T-cell (primary cell): Measurements from ENCODE around the gene SMCHD1. TPM values are rescaled to one million over a fixed set of nuclear protein-coding genes. Genes with fewer than 3 reads are reported as not detected.

ENCODE experiments used
- ATAC-seq, 4 experiments: fragments of 200-7000 bp in 3 of 4; fragments of 150-1000 bp in 1 of 4; cut with Tn5 transposase; replicated peaks in 1 of 4; 1 replicate in 3 of 4; 2 replicates in 1 of 4; pipeline ENCODE4 v1.10.0; 2021; ENCODE audit warnings: moderate library complexity in 3 of 4, mild to moderate bottlenecking in 2 of 4, moderate number of reproducible peaks in 1 of 4
- CTCF ChIA-PET, 2 donors: fragments of 300-600 bp; sonication (Branson Sonifier 250); formaldehyde crosslinking; loops; one replicate each; lab custom pipeline; 2022; ENCODE audit warnings: antibody characterized with exemption in 2 of 2; lab: Charles Lee
- POLR2A ChIA-PET, 2 donors: fragments of 300-600 bp; sonication (Branson Sonifier 250); formaldehyde crosslinking; loops; one replicate each; lab custom pipeline; 2022; ENCODE audit warnings: antibody characterized with exemption in 2 of 2; lab: Charles Lee
- DNase-seq, 35 experiments: peaks; one replicate each; pipeline versions ENCODE4 v3.0.0 to v3.0.0-alpha.2; 2013 to 2023
- H3K27ac ChIP-seq: one replicate; pipeline ENCODE4 v1.5.1; 2013; ENCODE audit warnings: low read length
- H3K27me3 ChIP-seq, 2 experiments: replicated peaks in 1 of 2; 1 replicate in 1 of 2; 2 replicates in 1 of 2; pipeline versions ENCODE4 v1.6.1 to v1.7.0; 2013; ENCODE audit warnings: low read length in 1 of 2, mixed read lengths in 1 of 2; ENCODE audit not compliant: control insufficient read depth in 2 of 2, insufficient read depth in 2 of 2; ENCODE audit errors: extremely low read depth in 1 of 2
- H3K36me3 ChIP-seq, 2 donors: 1 replicate in 1 of 2; 2 replicates in 1 of 2; pipeline versions ENCODE4 v1.6.1 to v1.7.0; 2013; ENCODE audit warnings: low read length in 1 of 2; ENCODE audit not compliant: control insufficient read depth in 2 of 2, insufficient read depth in 1 of 2; ENCODE audit errors: extremely low read depth in 1 of 2
- H3K4me1 ChIP-seq, 2 experiments: 1 replicate in 1 of 2; 2 replicates in 1 of 2; pipeline versions ENCODE4 v1.6.1 to v1.7.0; 2013; ENCODE audit warnings: low read length in 2 of 2, mixed read lengths in 1 of 2; ENCODE audit not compliant: insufficient read depth in 2 of 2, control insufficient read depth in 1 of 2; ENCODE audit errors: extremely low read depth in 1 of 2
- H3K4me3 ChIP-seq, 2 donors: 1 replicate in 1 of 2; 2 replicates in 1 of 2; pipeline versions ENCODE4 v1.5.1 to v1.7.0; 2013; ENCODE audit warnings: mild to moderate bottlenecking in 2 of 2, low read length in 1 of 2, moderate library complexity in 1 of 2; ENCODE audit not compliant: control insufficient read depth in 1 of 2; ENCODE audit errors: extremely low read depth in 1 of 2
- H3K9me3 ChIP-seq: 2 replicates; pipeline ENCODE4 v1.7.0; 2013
- H3K27ac Mint-ChIP-seq, 2 donors: one replicate each; pipeline ENCODE4 v1.8.0; 2020 to 2021; ENCODE audit warnings: mild to moderate bottlenecking in 2 of 2, mixed read lengths in 2 of 2
- H3K27me3 Mint-ChIP-seq, 2 donors: one replicate each; pipeline ENCODE4 v1.8.0; 2021 to 2022; ENCODE audit warnings: mixed read lengths in 2 of 2
- H3K36me3 Mint-ChIP-seq: one replicate; pipeline ENCODE4 v1.8.0; 2021; ENCODE audit warnings: mixed read lengths
- H3K4me1 Mint-ChIP-seq, 3 donors: one replicate each; pipeline ENCODE4 v1.8.0; 2020 to 2022; ENCODE audit warnings: mixed read lengths in 3 of 3, mild to moderate bottlenecking in 1 of 3
- H3K4me3 Mint-ChIP-seq, 3 donors: one replicate each; pipeline ENCODE4 v1.8.0; 2020 to 2022; ENCODE audit warnings: mild to moderate bottlenecking in 3 of 3, mixed read lengths in 3 of 3, moderate library complexity in 3 of 3
- H3K9me3 Mint-ChIP-seq, 3 donors: one replicate each; pipeline ENCODE4 v1.8.0; 2020 to 2022; ENCODE audit warnings: mixed read lengths in 3 of 3
- WGBS: methylation state at CpG from one replicate; pipeline ENCODE4 v1.1.5; 2013; ENCODE audit warnings: missing lambda C conversion rate; ENCODE audit not compliant: insufficient coverage; 5-methylcytosine and 5-hydroxymethylcytosine counted together
- total RNA-seq, 35 experiments: library from RNA in 6 of 35; stranded (reverse) in 6 of 35; fragments of 120-200 nt in 1 of 35; gene quantifications; one replicate each; pipeline versions ENCODE4 v1.2.1 to v1.2.4 and lab custom pipeline; 2013 to 2026

SMCHD1 gene
- total RNA-seq, 5 donors from 2014 or later (not counting 1 experiment from before 2014, with no cell fraction given), result 179 to 423 (median 206) TPM

DNA sequence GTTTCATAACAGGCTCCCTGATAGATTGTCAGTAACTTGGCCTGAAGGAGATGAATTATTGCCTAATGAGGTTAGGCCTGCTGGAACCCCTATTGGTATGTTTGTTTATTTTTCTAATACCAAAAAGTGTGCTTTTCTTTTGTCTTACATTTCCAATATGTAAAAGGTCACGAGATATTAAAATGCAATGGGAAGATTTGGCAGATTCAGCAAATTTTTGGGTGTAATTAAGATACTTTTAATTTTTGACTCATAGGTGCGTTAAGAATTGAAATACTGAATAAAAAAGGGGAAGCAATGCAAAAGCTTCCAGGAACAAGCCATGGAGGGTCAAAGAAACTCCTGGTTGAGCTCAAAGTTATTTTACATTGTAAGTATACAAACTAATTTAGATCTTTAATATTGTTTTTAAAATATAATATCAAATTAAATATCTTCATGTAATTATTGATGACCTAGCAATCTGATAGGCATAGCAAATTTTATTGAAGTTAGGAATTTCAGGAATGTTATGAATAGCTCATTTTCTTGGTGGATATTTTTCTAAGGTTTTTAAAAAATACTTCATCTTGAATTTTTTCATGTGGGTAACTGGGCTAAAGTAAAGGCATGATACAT is 52.1 kb downstream of the SMCHD1 start:
- no peak overlapping the region for H3K27ac Mint-ChIP-seq
- ATAC-seq (no peak), DNase-seq (no peak)
- H3K9me3 ChIP-seq, result no peaks in the 10 kb centered on the region
- WGBS, result no CpG with 5 or more reads among the region's 2 CpGs
- H3K4me1 ChIP-seq, result no peaks in the 10 kb centered on the region
- H3K27me3 Mint-ChIP-seq, result no peaks in the 10 kb centered on the region
- H3K4me3 Mint-ChIP-seq, result no peak overlapping the region
- ChIA-PET POLR2A (interaction anchor here (0.6 to 2.2 kb wide), 6 partner anchors 10 to 58 kb away, joined by 3 to 7 read pairs (median 3); no protein-coding TSS in a partner anchor), CTCF (interaction anchor here in 1 of 2 donors (1.0 kb wide), 1 partner anchor 13 kb away, joined by 4 read pairs; no protein-coding TSS in a partner anchor)
- H3K9me3 Mint-ChIP-seq, result no peaks in the 10 kb centered on the region
- no peak overlapping the region for H3K27ac ChIP-seq
- H3K36me3 ChIP-seq, result peaks cover 7 to 81% of the 10 kb centered on the region in 2 donors
- peaks cover 68% of the 10 kb centered on the region for H3K36me3 Mint-ChIP-seq
- H3K4me1 Mint-ChIP-seq, result peaks cover 40 to 45% (median 44%) of the 10 kb centered on the region in 3 donors
- H3K4me3 ChIP-seq, result no peak overlapping the region
- H3K27me3 ChIP-seq, result no peaks in the 10 kb centered on the region

DNA sequence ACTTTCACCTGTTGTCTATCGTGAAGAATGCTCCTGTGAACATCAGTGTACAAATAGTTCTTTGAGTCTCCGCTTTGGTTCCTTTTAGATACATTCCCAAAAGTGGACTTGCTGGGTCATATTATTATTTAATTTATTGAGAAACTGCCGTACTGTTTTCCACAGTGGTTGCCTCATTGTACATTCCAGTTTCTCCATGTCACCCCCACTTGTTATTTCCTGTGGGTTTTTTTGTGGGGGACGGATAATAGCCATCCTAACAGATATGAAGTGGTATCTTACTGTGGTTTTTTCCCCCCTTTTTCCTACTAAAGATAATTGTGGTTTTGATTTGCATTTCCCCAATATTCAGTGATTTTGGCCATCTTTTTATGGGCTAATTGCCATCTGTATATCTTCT is 53.8 kb downstream of the SMCHD1 start:
- peak overlapping the region in 1 of 2 donors; percentile 46 for H3K27ac Mint-ChIP-seq
- no peak overlapping the region for H3K27ac ChIP-seq
- peaks cover 50 to 55% (median 51%) of the 10 kb centered on the region in 3 donors for H3K4me1 Mint-ChIP-seq
- peaks cover 7 to 72% of the 10 kb centered on the region in 2 donors for H3K36me3 ChIP-seq
- no peak overlapping the region for H3K4me3 ChIP-seq
- no peaks in the 10 kb centered on the region for H3K27me3 ChIP-seq
- peaks cover 70% of the 10 kb centered on the region for H3K36me3 Mint-ChIP-seq
- no peaks in the 10 kb centered on the region for H3K27me3 Mint-ChIP-seq
- no peaks in the 10 kb centered on the region for H3K9me3 Mint-ChIP-seq
- no peak for DNase-seq
- no peak for ATAC-seq
- H3K9me3 ChIP-seq, result no peaks in the 10 kb centered on the region
- POLR2A ChIA-PET, result no interaction called here
- no peak overlapping the region for H3K4me3 Mint-ChIP-seq
- WGBS, result no CpG with 5 or more reads among the region's 4 CpGs
- CTCF ChIA-PET, result no interaction called here
- peaks cover 0 to 2% of the 10 kb centered on the region in 2 experiments for H3K4me1 ChIP-seq

DNA sequence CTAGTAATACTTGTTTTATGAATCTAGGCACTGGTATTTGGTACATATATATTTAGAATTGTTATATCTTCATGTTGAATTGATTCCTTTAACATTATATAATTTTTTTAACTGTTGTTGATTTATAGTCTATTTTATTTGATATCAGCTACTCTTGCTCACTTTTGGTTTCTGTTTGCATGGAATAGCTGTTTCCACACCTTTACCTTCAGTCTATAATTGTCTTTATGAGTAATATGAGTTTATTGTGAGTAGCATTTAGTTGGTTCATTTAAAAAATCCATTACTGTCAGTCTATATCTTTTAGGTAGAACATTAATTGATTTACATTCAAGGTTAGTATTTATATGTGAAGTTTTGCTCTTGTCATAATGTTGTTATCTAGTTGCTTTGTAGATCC is 58.6 kb downstream of the SMCHD1 start:
- H3K27me3 Mint-ChIP-seq, result no peaks in the 10 kb centered on the region
- H3K36me3 Mint-ChIP-seq, result peaks cover 72% of the 10 kb centered on the region
- POLR2A ChIA-PET, result interaction anchor here (0.6 to 2.0 kb wide), 3 partner anchors 13 to 38 kb away, joined by 3 to 7 read pairs (median 3); no protein-coding TSS in a partner anchor
- no peaks in the 10 kb centered on the region for H3K9me3 Mint-ChIP-seq
- H3K4me1 Mint-ChIP-seq, result peaks cover 60 to 66% (median 65%) of the 10 kb centered on the region in 3 donors
- Histone ChIP-seq H3K27me3 (no peaks in the 10 kb centered on the region), H3K9me3 (no peaks in the 10 kb centered on the region), H3K27ac (peak overlapping the region; percentile 45), H3K36me3 (peaks cover 17 to 81% of the 10 kb centered on the region in 2 donors), H3K4me1 (peaks cover 2 to 14% of the 10 kb centered on the region in 2 experiments), H3K4me3 (no peak overlapping the region)
- CTCF ChIA-PET, result interaction anchor here in 1 of 2 donors (0.6 kb wide), 1 partner anchor 57 kb away, joined by 3 read pairs; no protein-coding TSS in a partner anchor
- peak overlapping the region; percentile 64 to 80 for H3K27ac Mint-ChIP-seq
- ATAC-seq (no peak), DNase-seq (no peak)
- peak overlapping the region in 2 of 3 donors; percentile 1 to 32 for H3K4me3 Mint-ChIP-seq

DNA sequence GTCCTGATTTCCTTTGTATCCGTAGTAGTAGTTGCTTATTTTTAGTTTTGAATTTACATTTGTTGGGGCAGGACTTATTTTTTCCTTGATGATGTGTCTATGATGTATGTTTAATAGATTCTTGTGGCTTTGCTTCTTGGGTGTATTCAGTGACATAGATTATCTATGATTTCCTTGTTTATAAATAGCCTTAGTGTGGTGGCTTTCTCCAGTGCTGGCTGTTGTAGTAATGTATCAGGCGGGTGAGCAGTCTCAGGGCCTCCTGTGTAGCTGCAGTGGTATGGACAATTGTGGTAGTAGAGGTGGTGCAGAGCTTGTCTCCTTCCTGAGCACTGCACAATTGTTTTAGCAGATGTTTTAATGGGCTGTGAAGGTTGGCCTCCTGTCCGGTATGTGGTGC is 60.5 kb downstream of the SMCHD1 start:
- Histone ChIP-seq H3K27ac (no peak overlapping the region), H3K4me1 (peaks cover 2 to 14% of the 10 kb centered on the region in 2 experiments), H3K9me3 (no peaks in the 10 kb centered on the region), H3K36me3 (peaks cover 17 to 85% of the 10 kb centered on the region in 2 donors), H3K4me3 (no peak overlapping the region), H3K27me3 (no peaks in the 10 kb centered on the region)
- no peak for DNase-seq
- POLR2A ChIA-PET, result interaction anchor here in 1 of 2 donors (0.6 to 2.0 kb wide), 2 partner anchors 15 to 46 kb away, joined by 4 to 7 read pairs; no protein-coding TSS in a partner anchor
- Mint-ChIP-seq H3K9me3 (no peaks in the 10 kb centered on the region), H3K4me1 (peaks cover 55 to 63% (median 59%) of the 10 kb centered on the region in 3 donors), H3K4me3 (no peak overlapping the region), H3K36me3 (peaks cover 67% of the 10 kb centered on the region), H3K27me3 (no peaks in the 10 kb centered on the region), H3K27ac (peak overlapping the region; percentile 41 to 48)
- WGBS, result 95% methylated on average over 2 of the region's 3 CpGs
- CTCF ChIA-PET, result no interaction called here
- no peak for ATAC-seq

DNA sequence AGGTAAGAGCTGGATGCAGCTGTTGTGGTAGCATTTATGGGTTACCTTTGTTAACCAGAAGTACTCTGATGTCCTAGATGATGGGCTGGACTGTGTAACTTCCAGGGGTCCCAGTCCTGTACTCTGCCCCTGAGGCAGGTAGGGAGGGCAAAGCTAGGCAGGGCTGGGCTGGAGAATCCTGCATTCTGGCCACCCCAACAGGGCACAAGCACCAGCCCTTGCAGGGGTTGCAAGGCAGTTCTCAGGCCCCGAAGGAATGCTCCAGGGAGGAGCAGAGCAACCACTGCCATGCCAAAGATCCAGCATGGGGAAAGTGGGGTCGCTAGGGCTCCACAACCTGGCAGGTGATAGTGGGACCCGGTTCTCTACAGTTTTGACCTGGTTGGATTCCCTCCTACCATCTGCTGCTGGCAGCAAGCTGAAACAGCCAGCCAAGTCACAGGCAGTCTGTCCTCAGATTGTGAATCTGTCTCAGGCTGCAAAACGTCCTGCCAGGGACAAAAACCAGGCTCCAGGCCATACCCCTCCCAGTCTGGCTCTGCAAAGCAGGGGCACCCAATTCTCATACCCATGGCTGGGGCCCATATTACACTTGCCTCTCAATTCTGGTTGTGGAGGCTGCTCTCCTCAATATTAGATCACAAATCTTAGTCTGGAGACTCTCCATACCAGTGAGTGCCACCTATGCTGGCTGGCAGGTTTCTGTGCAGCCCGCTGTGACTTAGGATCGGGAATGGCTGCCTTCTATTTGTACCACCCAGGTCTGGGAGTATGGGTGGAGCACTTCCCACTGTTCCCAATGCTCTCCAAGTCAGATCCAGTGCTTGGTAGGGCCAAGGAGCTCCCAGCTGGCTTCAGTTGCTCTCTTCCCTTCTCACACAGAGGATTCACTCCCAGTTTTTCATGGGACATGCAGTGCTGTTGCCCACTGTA is 61.1 kb downstream of the SMCHD1 start:
- Mint-ChIP-seq H3K27ac (peak overlapping the region; percentile 48 to 49), H3K4me3 (no peak overlapping the region), H3K27me3 (no peaks in the 10 kb centered on the region), H3K36me3 (peaks cover 70% of the 10 kb centered on the region), H3K9me3 (no peaks in the 10 kb centered on the region), H3K4me1 (peaks cover 62 to 69% (median 63%) of the 10 kb centered on the region in 3 donors)
- Histone ChIP-seq H3K4me1 (peaks cover 2 to 14% of the 10 kb centered on the region in 2 experiments), H3K36me3 (peaks cover 17 to 89% of the 10 kb centered on the region in 2 donors), H3K4me3 (no peak overlapping the region), H3K9me3 (no peaks in the 10 kb centered on the region), H3K27ac (no peak overlapping the region), H3K27me3 (no peaks in the 10 kb centered on the region)
- ChIA-PET CTCF (no interaction called here), POLR2A (interaction anchor here in 1 of 2 donors (0.6 to 2.0 kb wide), 3 partner anchors 12 to 46 kb away, joined by 4 to 7 read pairs (median 4); no protein-coding TSS in a partner anchor)
- 95% methylated on average over 4 of the region's 6 CpGs for WGBS
- DNase-seq (no peak), ATAC-seq (peak in 2 of 4 experiments; percentile 17 to 23)

DNA sequence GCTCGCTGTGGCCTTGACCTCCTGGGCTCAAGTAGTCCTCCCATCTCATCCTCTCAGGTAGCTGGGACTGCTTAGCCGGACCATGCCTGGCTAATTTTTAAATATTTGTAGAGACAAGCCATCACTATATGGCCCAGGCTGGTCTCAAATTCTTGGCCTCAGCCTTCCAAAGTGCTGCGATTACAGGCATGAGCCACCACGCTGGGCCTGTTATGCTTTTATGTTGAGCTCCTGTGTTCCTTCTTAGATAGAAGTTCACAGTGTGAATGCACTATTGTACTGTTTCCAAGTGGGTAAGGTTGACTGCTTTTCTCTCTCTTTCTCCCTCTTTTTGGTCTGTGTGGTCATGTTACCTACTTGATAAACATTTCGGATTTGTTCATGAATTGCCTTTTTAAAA is 61.9 kb downstream of the SMCHD1 start:
- POLR2A ChIA-PET, result interaction anchor here (0.6 to 1.0 kb wide), 2 partner anchors 10 to 13 kb away, joined by 3 to 4 read pairs; no protein-coding TSS in a partner anchor
- Mint-ChIP-seq H3K36me3 (peaks cover 66% of the 10 kb centered on the region), H3K27ac (peak overlapping the region in 1 of 2 donors; percentile 49), H3K4me1 (peaks cover 55 to 65% (median 61%) of the 10 kb centered on the region in 3 donors), H3K27me3 (no peaks in the 10 kb centered on the region), H3K9me3 (no peaks in the 10 kb centered on the region), H3K4me3 (no peak overlapping the region)
- ATAC-seq, result no peak
- Histone ChIP-seq H3K27ac (no peak overlapping the region), H3K9me3 (no peaks in the 10 kb centered on the region), H3K4me3 (no peak overlapping the region), H3K4me1 (peaks cover 2 to 14% of the 10 kb centered on the region in 2 experiments), H3K27me3 (no peaks in the 10 kb centered on the region), H3K36me3 (peaks cover 17 to 88% of the 10 kb centered on the region in 2 donors)
- CTCF ChIA-PET, result no interaction called here
- no peak for DNase-seq
- 100% methylated on average over 2 of the region's 5 CpGs for WGBS
